Liver (tissue), 9 donors: Measurements from ENCODE around the gene CLK3. TPM values are rescaled to one million over a fixed set of nuclear protein-coding genes. Genes with fewer than 3 reads are reported as not detected.

Source experiments
- DNase-seq: peaks from one replicate; pipeline ENCODE4 v3.0.0-alpha.2; 2017; ENCODE audit warnings: low spot score
- H3K27ac ChIP-seq, 2 donors: one replicate each; pipeline ENCODE4 v1.7.0; 2013; ENCODE audit warnings: inconsistent platforms in 2 of 2, low read length in 2 of 2, control low read depth in 1 of 2, low read depth in 1 of 2, mild to moderate bottlenecking in 1 of 2
- H3K27me3 ChIP-seq, 4 donors: one replicate each; pipeline versions ENCODE4 v1.6.1 to v1.7.0; 2013; ENCODE audit warnings: low read length in 3 of 4, inconsistent platforms in 1 of 4, mild to moderate bottlenecking in 1 of 4, moderate library complexity in 1 of 4; ENCODE audit not compliant: control insufficient read depth in 4 of 4, insufficient read depth in 4 of 4
- H3K36me3 ChIP-seq, 4 donors: one replicate each; pipeline versions ENCODE4 v1.6.1 to v1.7.0; 2013; ENCODE audit warnings: low read length in 3 of 4, mild to moderate bottlenecking in 3 of 4, low read depth in 1 of 4, moderate library complexity in 1 of 4; ENCODE audit not compliant: control insufficient read depth in 4 of 4, insufficient read depth in 3 of 4
- H3K4me1 ChIP-seq, 4 donors: one replicate each; pipeline versions ENCODE4 v1.6.1 to v1.7.0; 2013; ENCODE audit warnings: low read length in 3 of 4, mild to moderate bottlenecking in 3 of 4, moderate library complexity in 1 of 4; ENCODE audit not compliant: control insufficient read depth in 4 of 4, insufficient read depth in 4 of 4
- H3K4me3 ChIP-seq, 3 donors: one replicate each; pipeline versions ENCODE4 v1.6.1 to v1.7.0; 2013; ENCODE audit warnings: low read length in 3 of 3, control low read depth in 1 of 3, low read depth in 1 of 3, mild to moderate bottlenecking in 1 of 3
- H3K9ac ChIP-seq, 2 donors: one replicate each; pipeline ENCODE4 v1.7.0; 2013; ENCODE audit warnings: low read length in 2 of 2, mild to moderate bottlenecking in 2 of 2, moderate library complexity in 2 of 2, control low read depth in 1 of 2, low read depth in 1 of 2
- H3K9me3 ChIP-seq, 4 donors: one replicate each; pipeline versions ENCODE4 v1.6.1 to v1.7.0; 2013; ENCODE audit warnings: low read length in 3 of 4; ENCODE audit not compliant: control insufficient read depth in 4 of 4
- EGR1 ChIP-seq, 2 donors: IDR thresholded peaks; 2 replicates each; pipeline ENCODE4 v1.6.1; 2016 to 2018; ENCODE audit warnings: antibody characterized with exemption in 2 of 2, low read depth in 2 of 2
- FOXA1 ChIP-seq: IDR thresholded peaks from 2 replicates; pipeline ENCODE4 v1.6.1; 2016; ENCODE audit warnings: antibody characterized with exemption
- FOXA2 ChIP-seq: IDR thresholded peaks from 2 replicates; pipeline ENCODE4 v1.6.1; 2016; ENCODE audit warnings: antibody characterized with exemption
- GABPA ChIP-seq, 2 donors: IDR thresholded peaks in 1 of 2; conservative IDR thresholded peaks in 1 of 2; 2 replicates each; pipeline ENCODE4 v1.6.1; 2016; ENCODE audit warnings: antibody characterized with exemption in 2 of 2, mild to moderate bottlenecking in 1 of 2, moderate library complexity in 1 of 2
- HNF4A ChIP-seq, 2 donors: conservative IDR thresholded peaks; 2 replicates each; pipeline ENCODE4 v1.6.1; 2016; ENCODE audit warnings: antibody characterized with exemption in 2 of 2, mild to moderate bottlenecking in 2 of 2
- NR2F2 ChIP-seq: IDR thresholded peaks from 2 replicates; pipeline ENCODE4 v1.6.1; 2016; ENCODE audit warnings: antibody characterized with exemption
- RAD21 ChIP-seq, 2 donors: IDR thresholded peaks; 2 replicates each; pipeline ENCODE4 v1.6.1; 2016; ENCODE audit warnings: antibody characterized with exemption in 2 of 2, mild to moderate bottlenecking in 2 of 2
- TAF1 ChIP-seq: conservative IDR thresholded peaks from 2 replicates; pipeline ENCODE4 v1.6.1; 2016; ENCODE audit warnings: antibody characterized with exemption, mild to moderate bottlenecking
- WGBS: extraction: QIAGEN DNeasy Blood & Tissue Kit; methylation state at CpG from one replicate; pipeline ENCODE4 v1.1.7; 2013; 5-methylcytosine and 5-hydroxymethylcytosine counted together
- polyA plus RNA-seq, 2 donors: library from polyadenylated mRNA; stranded (reverse) in 1 of 2; unstranded in 1 of 2; fragments of 200-250 nt in 1 of 2; fragments of >200 nt in 1 of 2; fragmentation: Nextera tagmentation in 1 of 2; extraction: Ambion mirVana in 1 of 2; gene quantifications; one replicate each; pipeline versions ENCODE4 v1.2.1 to v1.2.3, GENCODE V29; 2013 to 2015
- total RNA-seq, 2 donors: library from RNA; depleted of rRNA; stranded (reverse); fragments of >200 nt; gene quantifications; one replicate each; pipeline ENCODE4 v1.2.3, GENCODE V29; 2014
- TF ChIP-seq, protein P1 (sequence below): fragments of 150-350 bp; IDR thresholded peaks from 2 replicates; pipeline ENCODE4 v1.5.1; 2017; ENCODE audit warnings: improper control_type of control experiment, low read depth, low read length; ENCODE audit not compliant: missing input control
- TF ChIP-seq, protein P2 (sequence below): IDR thresholded peaks from 2 replicates; pipeline ENCODE4 v1.6.1; 2016; ENCODE audit warnings: antibody characterized with exemption
- TF ChIP-seq, protein P3 (sequence below): IDR thresholded peaks from 2 replicates; pipeline ENCODE4 v1.6.1; 2016; ENCODE audit warnings: antibody characterized with exemption
- TF ChIP-seq, protein P4 (sequence below): IDR thresholded peaks from 2 replicates; pipeline ENCODE4 v1.6.1; 2016; ENCODE audit warnings: antibody characterized with exemption
- TF ChIP-seq, protein P5 (sequence below): IDR thresholded peaks from 2 replicates; pipeline ENCODE4 v1.6.1; 2016; ENCODE audit warnings: antibody characterized with exemption, mild to moderate bottlenecking
- donor health status: healthy.
- donor health status: healthy.
- donor health status: healthy.
- donor health status: healthy.
- donor health status: healthy.

Gene CLK3
- total and polyA plus RNA-seq, 4 donors, result 20.1 to 66.8 (median 28.4) TPM

DNA sequence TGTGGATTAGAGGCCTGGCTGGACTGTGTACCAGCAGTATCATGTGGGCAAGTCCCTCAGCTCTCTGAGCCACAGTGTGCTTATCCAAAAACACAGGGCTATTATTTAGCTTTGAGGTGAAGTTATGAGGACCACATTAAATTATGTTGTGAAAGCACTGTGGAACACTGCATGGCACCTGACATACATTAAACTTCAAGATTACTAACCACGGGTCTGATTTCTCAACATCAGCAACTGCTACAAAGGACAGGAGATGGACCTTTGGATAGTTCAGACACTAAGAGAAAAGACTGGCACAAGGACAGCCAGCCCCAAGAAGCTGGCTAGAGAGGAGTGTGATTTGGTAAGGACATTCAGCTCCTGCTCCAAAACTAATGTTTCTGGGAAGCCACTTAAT is 21.3 kb downstream of the CLK3 start (continued):
- TF ChIP-seq HNF4A (conservative IDR thresholded peaks at IDR 0.05) (no peak), RAD21 (IDR thresholded peaks at IDR 0.05) (no peak), EGR1 (IDR thresholded peaks at IDR 0.05; ENCODE audit: low read depth in 2 of 2) (no peak)
- TF ChIP-seq, protein P1, sequence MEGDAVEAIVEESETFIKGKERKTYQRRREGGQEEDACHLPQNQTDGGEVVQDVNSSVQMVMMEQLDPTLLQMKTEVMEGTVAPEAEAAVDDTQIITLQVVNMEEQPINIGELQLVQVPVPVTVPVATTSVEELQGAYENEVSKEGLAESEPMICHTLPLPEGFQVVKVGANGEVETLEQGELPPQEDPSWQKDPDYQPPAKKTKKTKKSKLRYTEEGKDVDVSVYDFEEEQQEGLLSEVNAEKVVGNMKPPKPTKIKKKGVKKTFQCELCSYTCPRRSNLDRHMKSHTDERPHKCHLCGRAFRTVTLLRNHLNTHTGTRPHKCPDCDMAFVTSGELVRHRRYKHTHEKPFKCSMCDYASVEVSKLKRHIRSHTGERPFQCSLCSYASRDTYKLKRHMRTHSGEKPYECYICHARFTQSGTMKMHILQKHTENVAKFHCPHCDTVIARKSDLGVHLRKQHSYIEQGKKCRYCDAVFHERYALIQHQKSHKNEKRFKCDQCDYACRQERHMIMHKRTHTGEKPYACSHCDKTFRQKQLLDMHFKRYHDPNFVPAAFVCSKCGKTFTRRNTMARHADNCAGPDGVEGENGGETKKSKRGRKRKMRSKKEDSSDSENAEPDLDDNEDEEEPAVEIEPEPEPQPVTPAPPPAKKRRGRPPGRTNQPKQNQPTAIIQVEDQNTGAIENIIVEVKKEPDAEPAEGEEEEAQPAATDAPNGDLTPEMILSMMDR, result no peak

DNA sequence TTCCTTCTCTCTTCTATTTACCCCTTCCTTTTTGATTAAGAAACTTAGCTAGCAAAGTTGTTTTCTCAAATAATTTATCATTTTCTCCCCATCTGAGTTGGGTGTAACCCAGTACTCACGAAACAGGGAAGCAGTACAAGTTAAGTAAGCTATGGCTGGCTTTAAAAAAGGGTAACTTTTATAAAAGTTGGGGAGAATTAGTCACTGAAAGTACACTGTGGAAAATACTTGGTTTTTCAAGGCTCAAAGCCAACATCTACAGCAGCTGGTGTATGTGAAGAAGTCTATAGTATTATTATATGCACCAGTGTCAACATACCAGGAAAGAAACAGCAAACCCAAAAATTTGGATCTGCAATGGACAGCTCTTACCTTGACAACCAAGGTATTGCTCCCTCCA is 25.5 kb downstream of the CLK3 start:
- peaks cover 0 to 3% (median 1%) of the 10 kb centered on the region in 4 donors for H3K4me1 ChIP-seq
- TF ChIP-seq TAF1 (no peak), FOXA2 (no peak)
- TF ChIP-seq, protein P2, sequence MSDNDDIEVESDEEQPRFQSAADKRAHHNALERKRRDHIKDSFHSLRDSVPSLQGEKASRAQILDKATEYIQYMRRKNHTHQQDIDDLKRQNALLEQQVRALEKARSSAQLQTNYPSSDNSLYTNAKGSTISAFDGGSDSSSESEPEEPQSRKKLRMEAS, result no peak
- no peak overlapping the region for H3K27ac ChIP-seq
- no peaks in the 10 kb centered on the region for H3K9me3 ChIP-seq
- no peak overlapping the region for H3K9ac ChIP-seq
- 83% methylated on average over 1 of the region's 1 CpG for WGBS
- peaks cover 0 to 36% (median 21%) of the 10 kb centered on the region in 4 donors for H3K36me3 ChIP-seq
- no peak for DNase-seq
- no peaks in the 10 kb centered on the region for H3K27me3 ChIP-seq
- H3K4me3 ChIP-seq, result no peak overlapping the region

DNA sequence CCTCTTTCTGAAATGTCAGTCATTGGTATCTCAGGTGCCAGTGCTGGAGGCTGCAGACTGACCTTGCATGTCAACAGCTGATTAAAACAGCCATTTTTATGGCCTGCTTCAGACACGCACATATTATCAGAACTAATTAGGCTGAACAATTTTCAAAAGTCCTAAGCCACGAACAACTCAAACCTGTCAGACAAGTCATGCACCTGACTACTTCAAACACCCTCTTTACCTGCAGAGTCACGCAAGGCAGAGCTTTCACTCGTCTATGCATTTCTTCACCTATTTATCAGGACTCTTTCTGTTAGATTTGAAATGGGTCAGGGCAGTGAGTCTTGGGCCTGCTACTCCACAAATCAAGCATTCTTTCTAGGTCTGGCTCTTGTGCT is 26.7 kb downstream of the CLK3 start:
- Histone ChIP-seq H3K9ac (no peak overlapping the region), H3K4me3 (no peak overlapping the region), H3K4me1 (peaks cover 0 to 3% (median 1%) of the 10 kb centered on the region in 4 donors), H3K9me3 (no peaks in the 10 kb centered on the region), H3K27me3 (no peaks in the 10 kb centered on the region), H3K36me3 (peaks cover 0 to 26% (median 13%) of the 10 kb centered on the region in 4 donors), H3K27ac (no peak overlapping the region)
- TF ChIP-seq GABPA (IDR thresholded peaks at IDR 0.05 in 1 of 2, conservative IDR thresholded peaks at IDR 0.05 in 1 of 2), result no peak
- no peak for TF ChIP-seq NR2F2
- TF ChIP-seq FOXA1, result no peak
- TF ChIP-seq, protein P3, sequence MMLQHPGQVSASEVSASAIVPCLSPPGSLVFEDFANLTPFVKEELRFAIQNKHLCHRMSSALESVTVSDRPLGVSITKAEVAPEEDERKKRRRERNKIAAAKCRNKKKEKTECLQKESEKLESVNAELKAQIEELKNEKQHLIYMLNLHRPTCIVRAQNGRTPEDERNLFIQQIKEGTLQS, result no peak
- TF ChIP-seq EGR1 (IDR thresholded peaks at IDR 0.05; ENCODE audit: low read depth in 2 of 2), result no peak
- TF ChIP-seq RAD21 (IDR thresholded peaks at IDR 0.05), result no peak
- TF ChIP-seq, protein P4, sequence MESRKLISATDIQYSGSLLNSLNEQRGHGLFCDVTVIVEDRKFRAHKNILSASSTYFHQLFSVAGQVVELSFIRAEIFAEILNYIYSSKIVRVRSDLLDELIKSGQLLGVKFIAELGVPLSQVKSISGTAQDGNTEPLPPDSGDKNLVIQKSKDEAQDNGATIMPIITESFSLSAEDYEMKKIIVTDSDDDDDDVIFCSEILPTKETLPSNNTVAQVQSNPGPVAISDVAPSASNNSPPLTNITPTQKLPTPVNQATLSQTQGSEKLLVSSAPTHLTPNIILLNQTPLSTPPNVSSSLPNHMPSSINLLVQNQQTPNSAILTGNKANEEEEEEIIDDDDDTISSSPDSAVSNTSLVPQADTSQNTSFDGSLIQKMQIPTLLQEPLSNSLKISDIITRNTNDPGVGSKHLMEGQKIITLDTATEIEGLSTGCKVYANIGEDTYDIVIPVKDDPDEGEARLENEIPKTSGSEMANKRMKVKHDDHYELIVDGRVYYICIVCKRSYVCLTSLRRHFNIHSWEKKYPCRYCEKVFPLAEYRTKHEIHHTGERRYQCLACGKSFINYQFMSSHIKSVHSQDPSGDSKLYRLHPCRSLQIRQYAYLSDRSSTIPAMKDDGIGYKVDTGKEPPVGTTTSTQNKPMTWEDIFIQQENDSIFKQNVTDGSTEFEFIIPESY, result no peak
- TF ChIP-seq, protein P5, sequence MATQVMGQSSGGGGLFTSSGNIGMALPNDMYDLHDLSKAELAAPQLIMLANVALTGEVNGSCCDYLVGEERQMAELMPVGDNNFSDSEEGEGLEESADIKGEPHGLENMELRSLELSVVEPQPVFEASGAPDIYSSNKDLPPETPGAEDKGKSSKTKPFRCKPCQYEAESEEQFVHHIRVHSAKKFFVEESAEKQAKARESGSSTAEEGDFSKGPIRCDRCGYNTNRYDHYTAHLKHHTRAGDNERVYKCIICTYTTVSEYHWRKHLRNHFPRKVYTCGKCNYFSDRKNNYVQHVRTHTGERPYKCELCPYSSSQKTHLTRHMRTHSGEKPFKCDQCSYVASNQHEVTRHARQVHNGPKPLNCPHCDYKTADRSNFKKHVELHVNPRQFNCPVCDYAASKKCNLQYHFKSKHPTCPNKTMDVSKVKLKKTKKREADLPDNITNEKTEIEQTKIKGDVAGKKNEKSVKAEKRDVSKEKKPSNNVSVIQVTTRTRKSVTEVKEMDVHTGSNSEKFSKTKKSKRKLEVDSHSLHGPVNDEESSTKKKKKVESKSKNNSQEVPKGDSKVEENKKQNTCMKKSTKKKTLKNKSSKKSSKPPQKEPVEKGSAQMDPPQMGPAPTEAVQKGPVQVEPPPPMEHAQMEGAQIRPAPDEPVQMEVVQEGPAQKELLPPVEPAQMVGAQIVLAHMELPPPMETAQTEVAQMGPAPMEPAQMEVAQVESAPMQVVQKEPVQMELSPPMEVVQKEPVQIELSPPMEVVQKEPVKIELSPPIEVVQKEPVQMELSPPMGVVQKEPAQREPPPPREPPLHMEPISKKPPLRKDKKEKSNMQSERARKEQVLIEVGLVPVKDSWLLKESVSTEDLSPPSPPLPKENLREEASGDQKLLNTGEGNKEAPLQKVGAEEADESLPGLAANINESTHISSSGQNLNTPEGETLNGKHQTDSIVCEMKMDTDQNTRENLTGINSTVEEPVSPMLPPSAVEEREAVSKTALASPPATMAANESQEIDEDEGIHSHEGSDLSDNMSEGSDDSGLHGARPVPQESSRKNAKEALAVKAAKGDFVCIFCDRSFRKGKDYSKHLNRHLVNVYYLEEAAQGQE, result no peak
- TF ChIP-seq HNF4A (conservative IDR thresholded peaks at IDR 0.05), result no peak
- 81% methylated on average over 4 of the region's 4 CpGs for WGBS
- no peak for DNase-seq
